Erythroblast (primary cell): ENCODE data around the gene TMEM51.

Experiments
- GATA1 ChIP-seq: IDR thresholded peaks from 2 replicates; pipeline ENCODE4 v1.6.1; 2011; ENCODE audit warnings: low read depth, mild to moderate bottlenecking, control low read depth, low read length, moderate library complexity
- POLR2A ChIP-seq: IDR thresholded peaks from 2 replicates; pipeline ENCODE4 v1.6.1; 2011; ENCODE audit warnings: mild to moderate bottlenecking, low read length

- no peak for TF ChIP-seq POLR2A
- no peak for TF ChIP-seq GATA1
These were observed 76.2 kb downstream of the TMEM51 start for GRCh38 chr1:15229707-15230131.
